ENCODE measurements around the gene ARPC1A.
"Not testable (repeated sequence)": the region's sequence is repeated elsewhere in the genome, so short reads cannot be mapped to it uniquely, and the experiment has no call there.

The ARPC1A gene

DNA sequence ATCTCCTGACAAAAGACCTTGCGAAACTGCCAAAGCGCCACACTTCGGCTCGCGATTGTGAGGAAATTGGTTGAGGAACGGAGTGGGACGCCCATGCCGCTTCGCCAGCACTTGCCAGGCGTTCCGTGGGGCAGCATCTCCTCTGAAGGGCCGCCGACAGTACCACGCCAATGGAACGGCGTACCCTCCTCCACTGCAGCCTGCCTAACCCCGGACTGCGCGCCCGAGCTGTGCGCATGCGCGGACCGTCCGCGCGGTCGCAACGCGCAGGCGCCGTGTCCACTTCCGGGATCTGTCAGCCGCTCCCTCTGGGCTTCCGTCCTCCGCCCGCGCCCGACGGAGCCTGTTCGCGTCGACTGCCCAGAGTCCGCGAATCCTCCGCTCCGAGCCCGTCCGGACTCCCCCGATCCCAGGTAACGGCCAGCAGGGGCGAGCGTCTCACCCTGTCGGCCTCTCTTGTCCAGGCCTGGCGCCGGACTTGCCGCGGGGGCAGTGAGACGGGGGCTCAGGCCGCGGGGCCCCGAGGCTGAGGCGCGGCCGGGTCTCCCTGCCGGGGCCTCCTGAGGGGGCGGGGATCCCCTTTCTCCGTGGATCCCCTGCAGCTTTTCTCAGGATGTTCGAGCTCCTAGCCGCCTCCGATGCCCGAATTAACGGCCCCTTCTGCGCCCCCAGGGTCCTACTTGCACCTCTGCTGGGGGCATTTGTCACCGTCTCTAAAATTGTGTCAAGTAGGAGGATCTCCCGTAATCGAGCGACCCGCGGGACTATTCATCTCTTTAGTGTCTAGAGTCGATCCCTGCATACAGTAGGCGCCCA lies at the start of gene ARPC1A:
Gene ARPC1A, plus strand, starts transcription at position 307 of the 816 bp plus-strand sequence. CDS start 7,456 bp downstream, outside the sequence.
- DNase-seq (ENCODE audit: low read depth): peak; percentile 88

DNA sequence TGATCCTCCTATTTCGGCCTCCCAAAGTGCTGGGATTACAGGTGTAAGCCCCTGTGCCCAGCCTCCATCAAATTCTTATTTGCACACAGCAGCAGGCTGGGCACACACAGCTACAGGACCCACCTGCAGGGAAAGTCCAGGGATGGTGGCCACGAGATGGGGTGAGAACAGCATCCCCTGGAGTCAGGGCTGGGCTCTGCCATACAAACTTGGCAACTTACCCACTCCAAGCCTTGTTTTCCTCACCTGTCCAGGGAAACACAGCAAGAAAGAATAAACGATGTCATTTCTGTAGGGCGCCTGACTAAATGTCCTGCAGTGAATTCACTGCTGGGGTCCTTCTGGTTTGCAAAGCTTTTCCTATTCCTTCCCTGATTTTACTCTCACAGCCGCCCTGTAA lies 47.5 kb upstream of the ARPC1A start:
- no peak for DNase-seq (ENCODE audit: low read depth)

DNA sequence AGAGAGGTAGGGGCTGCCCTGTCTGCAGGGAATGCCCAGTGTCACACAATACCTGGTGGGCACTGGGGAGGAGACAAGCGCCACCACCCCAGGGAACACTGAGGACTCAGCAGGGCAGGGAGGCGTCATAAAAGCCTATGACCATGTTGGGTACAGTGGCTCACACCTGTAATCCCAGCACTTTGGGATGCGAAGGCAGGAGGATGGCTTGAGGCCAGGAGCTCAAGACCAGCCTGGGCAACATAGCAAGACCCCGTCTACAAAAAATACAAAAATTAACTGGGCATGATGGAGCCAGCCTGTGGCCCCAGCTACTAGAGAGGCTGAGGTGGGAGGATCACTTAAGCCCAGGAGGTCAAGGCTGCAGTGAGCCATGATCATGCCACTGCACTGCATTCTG lies 41.5 kb upstream of the ARPC1A start:
- not testable (repeated sequence) for DNase-seq (ENCODE audit: low read depth)

DNA sequence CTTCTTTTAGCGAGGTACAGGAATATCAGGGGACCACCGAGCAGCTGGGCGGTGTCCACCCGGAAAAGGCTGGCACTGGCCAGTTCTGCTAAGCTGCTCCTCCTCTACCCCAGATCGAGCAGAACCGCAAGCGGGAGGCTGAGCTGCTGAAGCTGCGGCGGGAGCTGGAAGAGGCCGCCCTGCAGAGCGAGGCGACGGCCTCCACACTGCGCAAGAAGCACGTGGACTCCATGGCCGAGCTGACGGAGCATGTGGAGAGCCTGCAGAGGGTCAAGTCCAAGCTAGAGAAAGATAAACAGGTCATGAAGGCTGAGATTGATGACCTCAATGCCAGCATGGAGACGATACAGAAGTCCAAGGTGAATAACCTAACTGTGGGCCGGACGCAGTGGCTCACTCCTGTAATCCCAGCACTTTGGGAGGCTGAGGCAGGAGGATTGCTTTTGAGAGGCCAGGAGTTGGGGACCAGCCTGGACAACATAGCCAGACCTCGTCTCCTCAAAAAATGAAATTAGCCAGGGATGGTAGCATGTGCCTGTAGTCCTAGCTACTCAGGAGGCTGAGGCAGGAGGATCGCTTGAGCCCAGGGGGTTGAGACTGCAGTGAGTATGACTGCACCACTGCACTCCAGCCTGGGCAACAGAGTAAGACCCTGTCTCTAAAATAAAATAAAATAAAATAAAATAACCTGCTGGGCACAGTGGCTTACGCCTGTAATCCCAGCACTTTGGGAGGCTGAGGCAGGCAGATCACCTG lies 37.7 kb upstream of the ARPC1A start:
- no peak for DNase-seq (ENCODE audit: low read depth)

DNA sequence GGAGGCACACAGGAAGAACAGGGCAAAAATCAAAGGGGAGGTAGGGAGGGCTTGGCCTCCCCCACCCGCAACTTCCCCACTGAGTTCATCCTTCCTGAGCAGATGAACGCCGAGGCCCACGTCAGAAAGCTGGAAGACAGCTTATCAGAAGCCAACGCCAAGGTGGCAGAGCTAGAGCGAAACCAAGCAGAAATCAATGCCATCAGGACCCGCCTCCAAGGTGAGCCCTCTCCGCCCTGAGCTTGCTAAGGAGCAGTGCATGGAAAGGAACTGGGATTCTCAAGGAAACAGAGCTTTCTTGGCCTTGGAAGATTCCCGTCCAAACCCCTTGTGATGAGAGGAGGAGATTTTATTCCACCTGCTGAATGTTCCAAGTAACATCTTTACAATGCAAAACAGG lies 36.5 kb upstream of the ARPC1A start:
- DNase-seq (ENCODE audit: low read depth): no peak

DNA sequence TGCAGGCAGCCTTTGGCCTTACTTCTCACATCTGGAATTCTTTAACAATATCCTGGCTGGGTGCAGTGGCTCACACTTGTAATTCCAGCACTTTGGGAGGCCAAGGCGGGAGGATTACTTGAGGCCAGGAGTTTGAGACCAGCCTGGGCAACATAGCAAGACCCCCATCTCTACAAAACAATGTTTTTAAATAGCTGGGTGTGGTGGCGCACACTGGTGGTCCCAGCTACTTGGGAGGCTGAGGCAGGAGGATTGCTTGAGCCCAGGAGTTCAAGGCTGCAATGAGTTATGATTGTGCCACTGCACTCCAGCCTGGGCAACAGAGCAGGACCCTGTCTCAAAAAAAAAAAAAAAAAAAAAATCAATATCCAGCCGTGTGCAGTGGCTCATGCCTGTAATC lies 35.5 kb upstream of the ARPC1A start:
- DNase-seq (ENCODE audit: low read depth): not testable (repeated sequence)

DNA sequence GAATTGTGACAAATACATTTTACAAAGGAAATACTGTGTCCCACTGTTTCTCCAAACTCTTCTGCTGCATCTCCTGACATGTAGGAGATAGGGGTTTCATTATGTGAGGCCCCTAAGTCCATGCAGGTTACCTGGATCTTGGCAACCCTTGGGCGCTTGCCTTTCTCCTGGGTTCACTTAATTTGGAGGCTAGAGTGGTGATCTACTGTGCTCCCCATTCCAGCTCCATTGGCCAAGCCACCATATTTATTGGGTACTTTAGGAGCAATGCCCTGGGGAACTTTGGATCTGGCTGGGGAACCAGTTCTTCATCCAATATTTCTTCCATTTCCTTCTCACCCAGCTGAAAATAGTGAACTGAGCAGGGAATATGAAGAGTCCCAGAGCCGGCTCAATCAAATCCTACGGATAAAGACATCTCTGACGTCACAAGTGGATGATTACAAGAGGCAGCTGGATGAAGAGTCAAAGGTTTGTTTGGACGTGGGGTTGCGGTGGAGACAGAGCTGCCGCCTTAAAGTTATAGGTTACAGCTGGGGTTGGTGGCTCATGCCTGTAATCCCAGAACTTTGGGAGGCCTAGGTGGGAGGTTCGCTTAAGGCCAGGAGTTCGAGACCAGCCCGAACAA lies 34.6 kb upstream of the ARPC1A start:
- no peak for DNase-seq (ENCODE audit: low read depth)

DNA sequence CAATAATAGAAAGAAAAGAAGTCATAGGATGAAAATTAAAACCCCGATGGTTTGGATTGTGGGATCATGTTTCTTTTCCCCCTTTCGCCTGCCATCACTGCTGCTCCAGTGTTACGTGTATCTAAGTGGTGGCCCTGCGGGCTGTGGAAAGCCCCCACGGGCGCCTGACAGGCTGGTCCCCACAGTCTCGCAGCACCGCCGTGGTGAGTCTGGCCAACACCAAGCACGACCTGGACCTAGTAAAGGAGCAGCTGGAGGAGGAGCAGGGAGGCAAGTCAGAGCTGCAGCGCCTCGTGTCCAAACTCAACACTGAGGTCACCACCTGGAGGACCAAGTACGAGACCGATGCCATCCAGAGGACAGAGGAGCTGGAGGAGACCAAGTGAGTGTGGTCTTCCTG lies 33.6 kb upstream of the ARPC1A start:
- DNase-seq (ENCODE audit: low read depth): no peak

DNA sequence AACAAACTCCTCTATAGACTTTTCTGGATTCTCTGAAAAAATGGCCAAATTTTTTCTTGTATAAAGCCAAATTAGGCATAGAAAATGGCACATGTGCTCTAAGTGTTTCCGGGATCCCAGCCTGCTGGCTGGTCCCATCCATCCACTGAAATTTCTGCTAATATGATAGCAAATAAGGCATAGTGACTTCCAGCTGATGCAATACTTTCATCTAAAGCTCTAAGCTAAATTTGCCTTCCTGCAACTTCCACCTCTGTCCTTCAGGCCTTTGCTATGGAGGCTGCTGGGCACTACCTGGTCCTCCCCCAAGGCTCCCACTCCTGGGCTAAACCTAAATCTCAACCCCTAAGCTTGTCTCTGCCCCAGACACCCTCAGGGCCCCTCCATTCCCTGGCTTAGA lies 32.5 kb upstream of the ARPC1A start:
- no peak for DNase-seq (ENCODE audit: low read depth)

DNA sequence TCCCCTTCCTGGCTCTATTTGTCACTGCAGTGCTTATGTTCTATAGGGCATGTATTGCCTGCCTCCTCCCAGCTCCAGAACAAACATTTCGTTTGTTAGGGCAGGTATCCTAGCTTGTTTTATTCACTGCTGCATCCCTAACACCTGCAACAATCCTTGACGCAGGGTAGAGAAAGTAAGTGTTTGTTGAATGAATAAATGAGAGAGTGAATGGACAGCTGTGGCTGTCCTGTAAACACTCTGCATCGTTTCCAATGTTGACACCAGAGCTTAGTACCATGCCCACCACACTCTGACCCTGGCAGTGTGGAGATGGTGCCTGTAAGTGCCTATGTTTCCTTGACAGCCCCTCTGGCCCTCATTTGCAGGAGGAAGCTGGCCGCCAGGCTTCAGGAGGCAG lies 32.0 kb upstream of the ARPC1A start:
- no peak for DNase-seq (ENCODE audit: low read depth)

DNA sequence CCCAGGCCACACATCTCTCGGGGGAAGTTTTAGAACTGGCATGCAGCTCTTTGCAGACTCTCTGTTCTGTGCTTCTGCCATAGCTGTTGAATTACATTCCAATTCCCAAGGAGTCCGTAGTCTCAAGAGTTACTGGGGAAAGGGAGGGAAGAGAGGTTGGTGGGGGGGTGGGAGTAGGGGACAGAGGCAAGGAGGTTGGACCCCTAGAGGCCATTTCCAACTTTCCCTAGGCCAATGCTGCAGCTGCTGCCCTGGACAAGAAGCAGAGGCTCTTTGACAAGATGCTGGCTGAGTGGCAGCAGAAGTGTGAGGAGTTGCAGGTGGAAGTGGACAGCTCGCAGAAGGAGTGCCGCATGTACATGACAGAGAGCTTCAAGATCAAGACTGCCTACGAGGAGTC lies 29.2 kb upstream of the ARPC1A start:
- no peak for DNase-seq (ENCODE audit: low read depth)

DNA sequence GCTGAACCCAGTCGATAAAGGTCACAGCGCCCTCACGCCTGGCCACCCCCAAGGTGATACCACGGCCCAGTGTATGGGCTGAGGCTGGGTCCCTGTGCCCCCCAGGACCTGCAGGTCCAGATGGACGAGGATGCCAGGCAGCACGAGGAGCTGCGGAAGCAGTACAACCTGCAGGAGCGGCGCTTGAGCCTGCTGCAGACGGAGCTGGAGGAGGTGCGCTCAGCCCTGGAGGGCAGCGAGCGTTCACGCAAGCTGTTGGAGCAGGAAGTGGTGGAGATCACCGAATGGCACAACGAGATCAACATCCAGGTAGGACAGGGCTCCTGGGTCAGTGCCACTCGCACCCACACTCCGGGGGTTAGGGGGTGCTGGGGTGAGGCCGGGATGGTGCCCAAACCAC lies 24.2 kb upstream of the ARPC1A start:
- DNase-seq (ENCODE audit: low read depth): no peak

DNA sequence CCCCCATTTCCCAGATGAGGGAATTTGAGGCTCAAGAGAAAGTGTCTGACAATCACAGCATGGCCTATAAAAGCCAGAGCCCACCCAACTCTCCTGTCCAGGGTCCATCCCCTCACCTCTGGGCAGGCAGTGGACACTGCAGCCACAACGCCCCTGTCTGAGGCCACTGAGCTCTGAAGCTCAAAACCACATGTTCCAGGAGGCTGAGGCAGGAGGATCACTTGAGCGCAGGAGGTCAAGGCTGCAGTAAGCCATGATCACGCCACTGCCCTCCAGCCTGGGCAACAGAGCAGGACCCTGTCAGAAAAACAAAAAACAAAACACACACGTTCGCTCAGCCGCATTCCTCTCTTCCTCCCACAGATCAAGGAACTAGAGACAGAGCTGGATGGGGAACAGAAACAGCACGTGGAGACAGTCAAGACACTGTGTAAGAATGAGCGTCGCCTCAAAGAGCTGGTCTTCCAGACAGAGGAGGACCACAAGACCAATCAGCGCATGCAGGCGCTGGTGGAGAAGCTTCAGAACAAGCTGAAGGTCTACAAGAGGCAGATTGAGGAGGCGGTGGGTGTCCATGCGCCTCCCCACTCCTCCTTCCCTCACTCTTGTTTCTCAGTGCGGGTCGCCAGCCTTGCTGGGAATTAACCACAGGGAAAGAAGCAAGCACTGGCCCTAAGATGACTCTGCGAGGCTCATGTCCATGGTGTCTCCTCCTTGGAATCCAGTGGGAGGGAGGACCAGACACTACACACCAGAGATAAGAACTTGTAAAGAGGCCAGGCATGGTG lies 20.0 kb upstream of the ARPC1A start:
- DNase-seq (ENCODE audit: low read depth): no peak

DNA sequence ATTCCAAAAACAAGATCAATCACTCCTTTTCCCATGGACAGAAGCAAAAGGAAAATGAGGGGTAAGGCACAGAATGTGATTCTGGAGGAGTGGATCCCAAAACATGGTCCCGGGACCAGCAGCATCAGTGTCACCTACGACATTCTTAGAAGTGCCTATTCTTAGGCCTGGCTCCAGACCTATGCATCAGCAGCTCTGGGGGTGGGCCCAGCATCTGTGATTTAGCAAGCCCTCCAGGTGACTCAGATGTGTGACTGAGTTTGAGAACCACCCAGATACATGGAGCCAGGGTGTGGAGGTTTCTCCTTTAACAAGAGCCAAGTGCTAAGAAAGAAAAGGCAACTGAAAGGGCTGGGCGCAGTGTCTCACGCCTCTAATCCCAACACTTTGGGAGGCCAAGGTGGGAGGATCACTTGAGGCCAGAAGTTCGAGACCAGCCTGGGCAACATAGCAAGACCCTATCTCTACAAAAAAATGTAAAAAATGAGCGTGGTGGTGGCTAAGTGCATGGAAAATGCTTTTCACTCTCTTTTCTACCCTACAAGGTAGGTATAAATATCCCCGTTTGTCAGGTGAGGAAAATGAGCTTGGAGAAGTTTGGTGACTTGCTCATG lies 17.1 kb upstream of the ARPC1A start:
- no peak for DNase-seq (ENCODE audit: low read depth)

DNA sequence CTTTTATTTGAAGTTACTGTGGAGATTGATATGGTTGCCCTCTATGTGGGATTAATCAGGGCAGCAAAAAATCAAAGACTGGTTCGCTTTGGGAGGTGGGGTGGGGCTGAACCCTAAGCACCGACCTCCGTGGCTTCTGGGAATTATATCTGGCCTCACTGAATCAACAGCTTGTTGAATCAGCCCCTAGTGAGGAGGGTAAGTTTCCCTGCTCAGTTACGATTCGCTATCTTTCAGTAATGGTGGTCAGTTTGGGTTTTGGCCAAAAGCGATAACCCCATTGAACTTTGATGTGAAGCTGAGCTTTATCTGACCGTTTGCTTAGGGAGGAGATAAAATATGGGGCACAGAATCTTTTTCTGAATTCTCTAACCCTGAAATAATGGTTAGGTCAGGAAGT lies 16.6 kb upstream of the ARPC1A start:
- DNase-seq (ENCODE audit: low read depth): no peak

DNA sequence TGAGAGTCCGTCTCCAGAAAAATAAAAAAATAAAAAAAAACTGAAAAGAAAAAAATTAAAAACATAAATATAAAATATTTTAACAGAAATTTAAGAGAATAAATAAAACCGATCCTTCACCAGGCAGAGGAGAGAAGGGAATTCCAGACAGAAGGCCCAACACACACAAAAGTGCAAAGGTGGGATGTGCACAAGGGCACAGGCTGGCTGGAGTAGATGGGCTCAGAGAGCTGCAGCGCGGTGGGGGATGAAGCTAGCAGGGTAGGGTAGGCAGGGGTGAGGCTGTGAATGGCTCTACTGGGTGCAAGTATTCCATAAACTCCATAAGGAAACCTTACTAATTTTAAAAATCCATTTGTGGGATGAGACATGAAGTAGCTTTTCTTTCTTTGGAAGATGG lies 15.7 kb upstream of the ARPC1A start:
- no peak for DNase-seq (ENCODE audit: low read depth)

DNA sequence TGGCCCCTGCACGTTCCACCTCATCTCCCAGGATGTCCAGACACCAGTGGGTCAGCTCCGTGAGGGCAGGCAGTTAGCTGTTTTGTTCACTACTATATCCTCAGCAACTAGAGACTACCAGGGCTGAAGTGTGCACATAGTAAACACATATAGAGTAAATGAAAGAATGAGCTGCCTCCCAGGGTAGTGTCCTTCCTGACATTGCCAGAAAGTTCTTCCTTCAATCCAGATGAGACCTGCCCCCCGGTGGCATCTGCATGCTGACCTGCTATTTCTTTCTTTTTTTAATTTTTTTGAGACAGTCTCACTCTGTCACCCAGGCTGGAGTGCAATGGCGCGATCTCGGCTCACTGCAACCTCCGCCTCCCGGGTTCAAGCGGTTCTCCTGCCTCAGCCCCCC lies 14.0 kb upstream of the ARPC1A start:
- DNase-seq (ENCODE audit: low read depth): no peak

DNA sequence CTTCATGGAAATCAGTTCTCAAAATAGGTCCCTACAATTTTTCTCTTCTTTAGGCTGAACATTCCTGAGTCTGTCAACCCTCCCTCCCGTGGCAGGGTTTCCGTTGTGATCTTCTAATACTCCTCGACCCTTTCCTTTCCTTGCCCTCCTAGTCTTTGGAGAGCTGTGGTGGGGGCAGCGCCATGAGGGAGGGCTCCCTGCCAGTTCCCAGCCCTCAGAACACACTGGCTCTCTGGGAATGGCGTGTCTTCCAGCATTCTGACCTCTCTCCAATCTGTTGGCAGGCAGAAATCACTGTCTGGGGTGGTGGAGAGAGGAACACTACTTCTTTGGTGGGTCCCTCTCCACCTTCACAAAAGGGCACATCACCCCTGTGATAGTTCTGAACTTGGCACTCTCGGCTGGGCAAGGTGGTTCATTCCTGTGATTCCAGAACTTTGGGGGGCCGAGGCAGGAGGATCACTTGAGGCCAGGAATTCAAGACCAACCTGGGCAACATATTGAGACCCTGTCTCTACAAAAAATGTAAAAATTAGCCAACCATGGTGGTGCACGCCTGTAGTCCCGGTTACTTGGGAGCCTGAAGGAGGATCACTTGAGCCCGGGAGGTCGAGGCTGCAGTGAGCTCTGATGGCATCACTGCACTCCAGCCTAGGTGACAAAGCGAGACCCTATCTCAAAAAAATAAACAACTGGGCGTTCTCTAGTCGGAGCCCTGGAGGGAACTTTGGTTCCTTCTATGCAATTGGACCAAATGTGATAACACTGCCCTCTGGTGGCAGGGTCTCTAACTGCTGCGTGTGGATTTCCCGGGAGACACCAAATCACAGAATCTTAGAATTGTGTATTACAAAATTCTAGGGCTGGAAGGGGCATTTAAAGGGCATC lies 13.1 kb upstream of the ARPC1A start:
- peak; percentile 60 for DNase-seq (ENCODE audit: low read depth)

DNA sequence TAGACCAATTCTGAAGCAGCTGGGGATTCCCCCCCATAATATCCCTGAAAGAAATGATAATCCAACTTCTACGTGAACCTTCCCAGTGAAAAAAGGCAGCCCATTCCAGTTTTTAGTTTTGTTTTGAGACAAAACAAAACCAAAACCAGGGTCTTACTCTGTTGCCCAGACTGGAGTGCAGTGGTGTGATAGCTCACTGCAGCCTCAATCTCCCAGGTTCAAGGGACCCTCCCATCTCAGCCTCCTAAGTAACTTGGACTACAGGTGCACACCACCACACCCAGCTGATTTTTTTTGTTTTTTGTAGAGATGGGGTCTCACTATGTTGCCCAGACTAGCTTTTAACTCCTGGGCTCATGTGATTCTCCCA lies 12.5 kb upstream of the ARPC1A start:
- no peak for DNase-seq (ENCODE audit: low read depth)

DNA sequence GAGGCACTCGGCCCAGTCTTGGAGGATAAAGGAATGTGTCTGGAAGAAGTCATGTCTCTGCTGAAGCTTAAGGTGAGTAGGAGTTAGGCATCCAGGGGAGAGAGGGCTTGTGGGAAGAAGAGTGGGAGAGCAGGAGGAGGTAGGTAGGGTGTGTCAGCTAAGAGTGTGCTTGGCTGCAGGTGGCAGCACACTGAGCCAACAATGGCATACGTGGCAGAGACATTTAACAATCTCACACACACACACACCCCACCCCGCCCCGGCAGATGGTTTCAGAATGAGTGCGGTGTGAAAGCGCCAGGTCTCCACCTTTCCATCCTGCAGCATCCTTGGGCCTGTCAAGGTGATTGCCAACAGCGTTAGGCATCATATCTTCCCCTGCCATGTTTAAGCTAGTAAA lies 11.2 kb upstream of the ARPC1A start:
- no peak for DNase-seq (ENCODE audit: low read depth)

DNA sequence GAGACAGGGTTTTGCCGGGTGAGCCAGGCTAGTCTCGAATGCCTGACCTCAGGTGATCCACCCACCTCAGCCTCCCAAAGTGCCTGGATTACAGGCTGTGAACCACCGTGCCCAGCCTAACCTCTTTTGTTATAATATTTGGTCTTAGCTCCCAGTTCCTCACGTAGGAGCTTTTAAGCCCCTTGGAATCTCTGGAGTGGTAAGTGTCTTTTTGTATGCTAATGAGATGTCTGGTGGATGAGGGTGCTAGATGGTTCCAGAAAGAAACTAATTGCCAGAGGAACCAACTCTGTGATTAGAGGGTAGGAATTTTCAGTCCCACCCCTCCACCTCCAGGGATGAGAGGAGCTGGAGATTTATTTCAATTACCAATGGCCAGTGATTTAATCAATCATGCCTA lies 5.3 kb upstream of the ARPC1A start:
- no peak for DNase-seq (ENCODE audit: low read depth)

Data from activated T-helper 9 cell treated with anti-CD3 and anti-CD28 coated beads, Interleukin-2, amount 50 U/mL, for 16 hours (primary cell).